Mesothelial cell of epicardium (in vitro differentiated cells): ENCODE results near the gene C6orf89. TPM values are rescaled to one million over a fixed set of nuclear protein-coding genes. Genes with fewer than 3 reads are reported as not detected.
A peak's percentile ranks its signal among the peaks of the same experiment; 100 is the strongest.
"Not testable (repeated sequence)": the region's sequence is repeated elsewhere in the genome, so short reads cannot be mapped to it uniquely, and the experiment has no call there.

ENCODE experiments used
- DNase-seq, 2 experiments: peaks; one replicate each; pipeline ENCODE4 v3.0.0; 2021; ENCODE audit warnings: low spot score in 2 of 2; ENCODE audit not compliant: unreplicated experiment in 2 of 2
- H3K27ac Mint-ChIP-seq: 2 replicates; pipeline ENCODE4 v1.8.0; 2021; ENCODE audit warnings: mixed read lengths
- H3K27me3 Mint-ChIP-seq: 2 replicates; pipeline ENCODE4 v1.8.0; 2021; ENCODE audit warnings: low read depth, mixed read lengths
- H3K36me3 Mint-ChIP-seq: 2 replicates; pipeline ENCODE4 v1.8.0; 2021; ENCODE audit warnings: mixed read lengths
- H3K4me1 Mint-ChIP-seq: 2 replicates; pipeline ENCODE4 v1.8.0; 2021; ENCODE audit warnings: mixed read lengths
- H3K4me3 Mint-ChIP-seq: 2 replicates; pipeline ENCODE4 v1.8.0; 2021; ENCODE audit warnings: mild to moderate bottlenecking, moderate library complexity, mixed read lengths
- H3K9me3 Mint-ChIP-seq: 2 replicates; pipeline ENCODE4 v1.8.0; 2021; ENCODE audit warnings: mixed read lengths
- total RNA-seq: library from RNA; stranded (reverse); gene quantifications from 3 replicates; pipeline ENCODE4 v1.2.1, GENCODE V29; 2021
- TF ChIP-seq, protein P1 (sequence below): fragments of 200-600 bp; sonication (generic); IDR thresholded peaks from one replicate; pipeline ENCODE4 v1.5.0; 2021; ENCODE audit warnings: antibody characterized with exemption; ENCODE audit not compliant: unreplicated experiment

C6orf89 gene
- total RNA-seq, 1 donor from 2014 or later: 39.7 TPM

- H3K9me3 Mint-ChIP-seq: no peaks in the 10 kb centered on the region
- H3K4me1 Mint-ChIP-seq: peaks cover 19% of the 10 kb centered on the region
- no peak overlapping the region for H3K27ac Mint-ChIP-seq
- H3K36me3 Mint-ChIP-seq: no peaks in the 10 kb centered on the region
- no peaks in the 10 kb centered on the region for H3K27me3 Mint-ChIP-seq
- no peak overlapping the region for H3K4me3 Mint-ChIP-seq
- no peak for DNase-seq
- TF ChIP-seq, protein P1, sequence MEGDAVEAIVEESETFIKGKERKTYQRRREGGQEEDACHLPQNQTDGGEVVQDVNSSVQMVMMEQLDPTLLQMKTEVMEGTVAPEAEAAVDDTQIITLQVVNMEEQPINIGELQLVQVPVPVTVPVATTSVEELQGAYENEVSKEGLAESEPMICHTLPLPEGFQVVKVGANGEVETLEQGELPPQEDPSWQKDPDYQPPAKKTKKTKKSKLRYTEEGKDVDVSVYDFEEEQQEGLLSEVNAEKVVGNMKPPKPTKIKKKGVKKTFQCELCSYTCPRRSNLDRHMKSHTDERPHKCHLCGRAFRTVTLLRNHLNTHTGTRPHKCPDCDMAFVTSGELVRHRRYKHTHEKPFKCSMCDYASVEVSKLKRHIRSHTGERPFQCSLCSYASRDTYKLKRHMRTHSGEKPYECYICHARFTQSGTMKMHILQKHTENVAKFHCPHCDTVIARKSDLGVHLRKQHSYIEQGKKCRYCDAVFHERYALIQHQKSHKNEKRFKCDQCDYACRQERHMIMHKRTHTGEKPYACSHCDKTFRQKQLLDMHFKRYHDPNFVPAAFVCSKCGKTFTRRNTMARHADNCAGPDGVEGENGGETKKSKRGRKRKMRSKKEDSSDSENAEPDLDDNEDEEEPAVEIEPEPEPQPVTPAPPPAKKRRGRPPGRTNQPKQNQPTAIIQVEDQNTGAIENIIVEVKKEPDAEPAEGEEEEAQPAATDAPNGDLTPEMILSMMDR: no peak
Measured at GRCh38 chr6:36884610-36885009, 1.1 kb upstream of the C6orf89 start.

DNA sequence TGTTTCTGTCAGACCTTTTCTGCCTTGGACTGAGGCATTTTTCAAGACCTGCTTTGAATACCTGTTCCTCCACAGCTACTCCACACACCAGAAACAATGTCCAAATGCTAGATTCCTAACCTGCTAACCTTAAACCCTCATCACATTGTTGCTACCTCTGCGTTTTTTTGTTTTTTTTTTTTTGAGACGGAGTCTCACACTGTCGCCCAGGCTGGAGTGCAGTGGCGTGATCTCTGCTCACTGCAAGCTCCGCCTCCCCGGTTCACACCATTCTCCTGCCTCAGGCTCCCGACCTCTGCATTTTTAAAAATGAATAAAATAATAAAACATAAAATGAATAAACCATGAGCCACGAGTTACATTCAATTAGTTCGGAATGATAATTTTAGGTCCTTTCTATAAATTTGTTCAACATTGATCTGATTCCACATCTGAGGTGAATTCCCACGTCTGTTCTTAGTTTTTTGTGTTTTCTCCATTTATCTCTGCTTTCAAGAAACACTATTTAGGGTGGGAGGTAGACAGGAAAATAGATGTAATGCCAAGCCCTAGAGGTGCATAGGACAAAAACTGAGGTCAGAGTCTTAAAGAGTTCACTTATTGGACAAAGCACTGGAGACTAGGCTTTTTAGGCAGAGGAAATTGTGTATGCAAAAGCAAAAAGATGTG lies 1.3 kb downstream of the C6orf89 start:
- no peak for DNase-seq
- H3K27me3 Mint-ChIP-seq: no peaks in the 10 kb centered on the region
- H3K27ac Mint-ChIP-seq: peak overlapping the region; percentile 95
- H3K4me3 Mint-ChIP-seq: peak overlapping the region; percentile 91
- TF ChIP-seq, protein P1: no peak
- no peaks in the 10 kb centered on the region for H3K9me3 Mint-ChIP-seq
- peaks cover 19% of the 10 kb centered on the region for H3K4me1 Mint-ChIP-seq
- peaks cover 2% of the 10 kb centered on the region for H3K36me3 Mint-ChIP-seq

DNA sequence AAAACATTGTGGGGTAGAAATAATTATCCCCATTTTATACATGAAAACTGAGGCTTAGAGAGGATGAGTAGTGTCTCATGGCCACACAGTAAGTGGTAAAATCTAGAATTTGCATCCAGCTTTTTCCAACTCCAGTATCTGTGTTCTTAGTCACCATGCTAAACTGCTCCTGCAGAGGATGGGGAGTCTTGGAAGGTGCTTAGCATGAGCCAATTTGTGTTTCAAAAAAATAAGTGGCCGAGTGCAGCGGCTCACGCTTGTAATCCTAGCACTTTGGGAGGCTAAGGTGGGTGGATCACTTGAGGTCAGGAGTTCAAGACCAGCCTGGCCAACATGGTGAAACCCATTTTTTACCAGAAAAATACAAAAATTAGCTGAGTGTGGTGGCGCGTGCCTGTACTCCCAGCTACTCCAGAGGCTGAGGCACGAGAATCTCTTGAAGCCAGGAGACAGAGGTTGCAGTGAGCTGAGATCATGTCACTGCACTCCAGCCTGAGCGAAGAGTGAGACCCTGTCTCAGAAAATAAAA lies 2.4 kb downstream of the C6orf89 start:
- H3K4me3 Mint-ChIP-seq: no peak overlapping the region
- H3K27ac Mint-ChIP-seq: no peak overlapping the region
- no peaks in the 10 kb centered on the region for H3K9me3 Mint-ChIP-seq
- peaks cover 2% of the 10 kb centered on the region for H3K36me3 Mint-ChIP-seq
- no peak for DNase-seq
- TF ChIP-seq, protein P1: no peak
- no peaks in the 10 kb centered on the region for H3K27me3 Mint-ChIP-seq
- H3K4me1 Mint-ChIP-seq: peaks cover 19% of the 10 kb centered on the region

DNA sequence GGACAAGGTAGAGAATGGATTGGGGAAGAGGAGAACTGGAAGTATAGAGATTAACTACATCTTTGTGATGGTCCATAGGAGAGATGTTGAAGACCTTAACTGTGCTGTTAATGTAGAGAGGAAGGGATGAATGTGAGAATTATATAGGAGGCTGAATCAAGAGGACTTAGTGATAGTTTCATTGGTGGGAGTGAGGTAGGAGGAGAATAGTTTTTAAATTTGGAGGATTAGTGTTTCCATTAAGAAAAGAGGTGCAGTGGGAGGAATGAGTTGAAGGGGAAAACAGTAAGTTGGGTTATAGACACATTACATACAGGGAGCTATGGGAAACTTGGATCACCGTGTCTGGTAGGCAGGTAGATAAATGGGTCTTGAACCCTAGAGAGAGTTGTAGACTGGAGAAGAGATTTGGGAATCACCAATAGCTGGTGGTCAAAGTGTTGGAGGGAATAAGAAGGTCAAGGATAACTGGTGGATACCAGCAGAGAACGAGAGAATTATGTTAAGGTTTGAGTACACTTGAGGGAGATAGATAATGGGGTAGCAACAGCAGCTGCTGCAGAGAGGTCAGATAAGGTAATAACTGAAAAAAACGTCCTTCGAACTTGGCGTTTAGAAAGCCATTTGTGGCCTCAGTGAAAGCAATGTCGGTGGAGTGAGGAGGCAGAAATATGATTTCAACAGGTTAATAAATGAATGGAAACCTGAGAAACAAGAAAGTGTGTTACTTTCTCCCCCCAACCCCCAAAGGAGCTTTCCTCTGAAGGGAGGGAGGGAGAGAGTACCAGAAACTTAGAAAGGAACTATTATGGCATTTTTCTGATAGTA lies 3.1 kb downstream of the C6orf89 start:
- DNase-seq: no peak
- H3K27ac Mint-ChIP-seq: peak overlapping the region; percentile 23
- no peak overlapping the region for H3K4me3 Mint-ChIP-seq
- H3K36me3 Mint-ChIP-seq: peaks cover 2% of the 10 kb centered on the region
- peaks cover 19% of the 10 kb centered on the region for H3K4me1 Mint-ChIP-seq
- TF ChIP-seq, protein P1: no peak
- H3K9me3 Mint-ChIP-seq: no peaks in the 10 kb centered on the region
- H3K27me3 Mint-ChIP-seq: no peaks in the 10 kb centered on the region

DNA sequence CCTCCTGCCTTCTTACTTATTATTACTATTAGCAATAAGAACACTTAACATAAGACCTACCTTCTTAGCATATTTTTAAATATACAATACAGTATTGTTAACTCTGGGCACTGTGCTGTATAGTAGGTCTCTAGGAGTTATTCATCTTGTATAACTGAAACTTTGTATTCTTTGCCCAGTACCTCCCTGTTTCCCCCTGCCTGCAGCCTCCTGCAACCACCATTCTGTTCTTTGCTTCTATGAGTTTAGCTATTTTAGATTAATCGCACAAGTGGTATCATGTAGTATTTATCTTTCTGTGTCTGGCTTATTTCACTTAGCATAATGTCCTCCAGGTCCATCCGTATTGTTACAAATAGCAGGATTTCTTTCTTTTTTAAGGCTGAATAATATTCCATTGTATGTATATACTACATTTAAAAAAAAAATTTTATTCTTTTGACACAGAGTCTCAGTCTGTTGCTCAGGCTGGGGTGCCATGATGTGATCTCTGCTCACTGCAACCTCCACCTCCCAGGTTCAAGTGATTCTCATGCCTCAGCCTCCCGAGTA lies 4.4 kb downstream of the C6orf89 start:
- no peak overlapping the region for H3K4me3 Mint-ChIP-seq
- no peak for DNase-seq
- H3K9me3 Mint-ChIP-seq: no peaks in the 10 kb centered on the region
- H3K27ac Mint-ChIP-seq: no peak overlapping the region
- no peaks in the 10 kb centered on the region for H3K27me3 Mint-ChIP-seq
- H3K36me3 Mint-ChIP-seq: peaks cover 5% of the 10 kb centered on the region
- peaks cover 19% of the 10 kb centered on the region for H3K4me1 Mint-ChIP-seq
- TF ChIP-seq, protein P1: no peak

DNA sequence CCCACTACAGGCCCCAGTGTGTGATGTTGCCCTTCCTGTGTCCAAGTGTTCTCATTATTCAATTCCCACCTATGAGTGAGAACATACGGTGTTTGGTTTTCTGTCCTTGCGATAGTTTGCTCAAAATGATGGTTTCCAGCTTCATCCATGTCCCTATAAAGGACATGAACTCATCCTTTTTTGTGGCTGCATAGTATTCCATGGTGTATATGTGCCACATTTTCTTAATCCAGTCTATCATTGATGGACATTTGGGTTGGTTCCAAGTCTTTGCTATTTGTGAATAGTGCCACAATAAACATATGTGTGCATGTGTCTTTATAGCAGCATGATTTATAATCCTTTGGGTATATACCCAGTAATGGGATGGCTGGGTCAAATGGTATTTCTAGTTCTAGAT lies 5.4 kb downstream of the C6orf89 start:
- not testable (repeated sequence) for H3K9me3 Mint-ChIP-seq, H3K27ac Mint-ChIP-seq, H3K4me3 Mint-ChIP-seq, DNase-seq, H3K27me3 Mint-ChIP-seq, H3K36me3 Mint-ChIP-seq
- H3K4me1 Mint-ChIP-seq: peaks cover 12% of the 10 kb centered on the region
